PC-3 (cell line): ENCODE measurements around the gene RASAL2. TPM values are rescaled to one million over a fixed set of nuclear protein-coding genes. Genes with fewer than 3 reads are reported as not detected.

Experiments
- ATAC-seq: fragments of 200-7000 bp; cut with Tn5 transposase; 2 replicates; pipeline ENCODE4 v1.9.1; 2020; ENCODE audit warnings: mild to moderate bottlenecking, moderate library complexity
- BruUV-seq: library from RNA; stranded (reverse); fragments of 400-500 nt; replicated peaks from 2 replicates; lab custom pipeline; 2021; lab: Mats Ljungman, UMichigan
- CTCF ChIA-PET: fragments of 300-600 bp; sonication (Branson Sonifier 250); formaldehyde crosslinking; loops from one replicate; lab custom pipeline; 2022; ENCODE audit warnings: antibody characterized with exemption; lab: Charles Lee
- POLR2A ChIA-PET: fragments of 300-600 bp; sonication (Branson Sonifier 250); formaldehyde crosslinking; loops from one replicate; lab custom pipeline; 2022; ENCODE audit warnings: antibody characterized with exemption; ENCODE audit not compliant: unreplicated experiment; lab: Charles Lee
- DNase-seq: peaks from one replicate; pipeline ENCODE4 v3.0.0-alpha.2; 2015
- H2AFZ ChIP-seq: fragments of 300-600 bp; sonication (generic); 2 replicates; pipeline ENCODE4 v1.6.0; 2016; ENCODE audit warnings: antibody characterized with exemption, low read length
- H3F3A ChIP-seq: fragments of 300-600 bp; sonication (generic); one replicate; pipeline ENCODE4 v1.6.0; 2017; ENCODE audit warnings: antibody characterized with exemption, low read length, control low read depth, mild to moderate bottlenecking; ENCODE audit not compliant: unreplicated experiment
- H3K27ac ChIP-seq: fragments of 300-600 bp; sonication (generic); 2 replicates; pipeline ENCODE4 v1.5.1; 2016; ENCODE audit warnings: mild to moderate bottlenecking, low read length
- H3K27me3 ChIP-seq: fragments of 300-600 bp; sonication (generic); 2 replicates; pipeline ENCODE4 v1.6.1; 2016; ENCODE audit warnings: low read length, mixed read lengths
- H3K36me3 ChIP-seq: fragments of 300-600 bp; sonication (generic); 2 replicates; pipeline ENCODE4 v1.6.1; 2016; ENCODE audit warnings: low read depth, mixed run types, low read length, mixed read lengths
- H3K4me1 ChIP-seq: fragments of 300-600 bp; sonication (generic); 2 replicates; pipeline ENCODE4 v1.5.1; 2016; ENCODE audit warnings: low read length; ENCODE audit not compliant: insufficient read depth
- H3K4me2 ChIP-seq: fragments of 300-600 bp; sonication (generic); 2 replicates; pipeline ENCODE4 v1.6.0; 2016; ENCODE audit warnings: low read length
- H3K4me3 ChIP-seq: fragments of 300-600 bp; sonication (generic); 2 replicates; pipeline ENCODE4 v1.5.1; 2016; ENCODE audit warnings: mild to moderate bottlenecking, low read length, mixed read lengths
- H3K79me2 ChIP-seq: fragments of 300-600 bp; sonication (generic); 2 replicates; pipeline ENCODE4 v1.6.1; 2017; ENCODE audit warnings: low read length, mixed read lengths
- H3K9ac ChIP-seq: fragments of 300-600 bp; sonication (generic); 2 replicates; pipeline ENCODE4 v1.6.0; 2016; ENCODE audit warnings: mild to moderate bottlenecking, low read length
- H3K9me2 ChIP-seq: fragments of 300-600 bp; sonication (generic); replicated peaks from 2 replicates; pipeline ENCODE4 v1.6.1; 2016; ENCODE audit warnings: mixed run types, low read length, mixed read lengths
- H3K9me3 ChIP-seq: fragments of 300-600 bp; sonication (generic); 2 replicates; pipeline ENCODE4 v1.6.1; 2016; ENCODE audit warnings: low read length, mixed read lengths
- H4K20me1 ChIP-seq: fragments of 300-600 bp; sonication (generic); 2 replicates; pipeline ENCODE4 v1.6.1; 2016; ENCODE audit warnings: low read length, mixed read lengths
- CTCF ChIP-seq: fragments of 300-600 bp; sonication (generic); conservative IDR thresholded peaks from 2 replicates; pipeline ENCODE4 v1.5.1; 2017; ENCODE audit warnings: antibody characterized with exemption, low read depth, mild to moderate bottlenecking, low read length
- EZH2 ChIP-seq: fragments of 300-600 bp; sonication (generic); IDR thresholded peaks from one replicate; pipeline ENCODE4 v1.6.1; 2017; ENCODE audit warnings: antibody characterized with exemption, mild to moderate bottlenecking, low read length; ENCODE audit not compliant: unreplicated experiment
- EZH2phosphoT487 ChIP-seq: fragments of 300-600 bp; sonication (generic); IDR thresholded peaks from 2 replicates; pipeline ENCODE4 v1.6.1; 2018; ENCODE audit warnings: mild to moderate bottlenecking, antibody characterized with exemption, low read length, borderline replicate concordance
- intact Hi-C: fragments of 100-400 bp; cut with micrococcal nuclease; formaldehyde crosslinking; loops from 2 replicates; pipeline ENCODE4 v1.9.0; 2023
- total RNA-seq: library from RNA; depleted of rRNA; stranded (reverse); fragments of >200 nt; gene quantifications from 2 replicates; pipeline ENCODE4 v1.2.3, GENCODE V29; 2014

Gene RASAL2
- total RNA-seq, 1 experiment from 2014 or later, result 7.9 TPM

GRCh38 chr1:178267646-178268094, 173.8 kb downstream of the RASAL2 start:
- CTCF ChIA-PET, result interaction anchor here (0.7 to 1.0 kb wide), 2 partner anchors 33 to 1890 kb away, joined by 3 to 4 read pairs; no protein-coding TSS in a partner anchor

GRCh38 chr1:178271471-178271870, 177.6 kb downstream of the RASAL2 start:
- TF ChIP-seq CTCF (no peak), EZH2 (no peak), EZH2phosphoT487 (no peak)
- Histone ChIP-seq H3K36me3 (no peaks in the 10 kb centered on the region), H3K9me3 (no peaks in the 10 kb centered on the region), H3K27me3 (no peaks in the 10 kb centered on the region), H2AFZ (no peak overlapping the region), H3K4me1 (peaks cover 12% of the 10 kb centered on the region), H3K9me2 (no peaks in the 10 kb centered on the region), H3K4me3 (no peak overlapping the region), H4K20me1 (no peaks in the 10 kb centered on the region), H3K4me2 (no peak overlapping the region), H3F3A (no peaks in the 10 kb centered on the region), H3K9ac (no peak overlapping the region), H3K27ac (no peak overlapping the region), H3K79me2 (no peaks in the 10 kb centered on the region)
- ChIA-PET POLR2A (interaction anchor here (0.7 kb wide), 1 partner anchor 641 kb away, joined by 6 read pairs; no protein-coding TSS in a partner anchor), CTCF (no interaction called here)
- BruUV-seq, result no TSS peak
- intact Hi-C loops, result no loop called here
- no peak for DNase-seq
- ATAC-seq, result no peak

More at GRCh38 chr1:178267646-178268094, 173.8 kb downstream of the RASAL2 start:
- H3F3A ChIP-seq, result no peaks in the 10 kb centered on the region
- TF ChIP-seq EZH2phosphoT487, result no peak
- no peak for TF ChIP-seq EZH2
- no peak for TF ChIP-seq CTCF
- H3K4me2 ChIP-seq, result peak overlapping the region; percentile 50
- no peak overlapping the region for H3K9ac ChIP-seq
- H2AFZ ChIP-seq, result no peak overlapping the region
- intact Hi-C loops, result no loop called here
- no peaks in the 10 kb centered on the region for H3K9me2 ChIP-seq
- peaks cover 12% of the 10 kb centered on the region for H3K4me1 ChIP-seq
- no peaks in the 10 kb centered on the region for H4K20me1 ChIP-seq
- H3K9me3 ChIP-seq, result no peaks in the 10 kb centered on the region
- ATAC-seq, result peak; percentile 43
- H3K27me3 ChIP-seq, result no peaks in the 10 kb centered on the region
- BruUV-seq, result no TSS peak
- no peaks in the 10 kb centered on the region for H3K79me2 ChIP-seq
- H3K4me3 ChIP-seq, result no peak overlapping the region
- peak overlapping the region; percentile 5; the same call in 1 of the 2 replicates for H3K27ac ChIP-seq
- peak; percentile 65 for DNase-seq
- H3K36me3 ChIP-seq, result no peaks in the 10 kb centered on the region
- POLR2A ChIA-PET, result interaction anchor here (0.6 to 0.8 kb wide), 2 partner anchors 22 to 173 kb away, joined by 4 to 13 read pairs; no protein-coding TSS in a partner anchor

- H3K79me2 ChIP-seq, result no peaks in the 10 kb centered on the region
- ChIA-PET POLR2A (no interaction called here), CTCF (no interaction called here)
- H3K4me2 ChIP-seq, result no peak overlapping the region
- H3K9me2 ChIP-seq, result no peaks in the 10 kb centered on the region
- no peaks in the 10 kb centered on the region for H3F3A ChIP-seq
- no TSS peak for BruUV-seq
- no peak overlapping the region for H3K27ac ChIP-seq
- H3K9me3 ChIP-seq, result no peaks in the 10 kb centered on the region
- H3K4me3 ChIP-seq, result no peak overlapping the region
- H3K9ac ChIP-seq, result no peak overlapping the region
- H2AFZ ChIP-seq, result no peak overlapping the region
- DNase-seq, result peak; percentile 4
- H3K36me3 ChIP-seq, result no peaks in the 10 kb centered on the region
- H3K4me1 ChIP-seq, result no peaks in the 10 kb centered on the region
- intact Hi-C loops, result no loop called here
- ATAC-seq, result peak; percentile 33; the same call in 1 of the 2 replicates
- no peaks in the 10 kb centered on the region for H3K27me3 ChIP-seq
- H4K20me1 ChIP-seq, result no peaks in the 10 kb centered on the region
- no peak for TF ChIP-seq EZH2
- TF ChIP-seq CTCF, result no peak
- no peak for TF ChIP-seq EZH2phosphoT487
Measured at GRCh38 chr1:178273707-178274410, 180.0 kb downstream of the RASAL2 start.
